H1 (cell line): ENCODE results near the gene PSMD6.

Experiments
- ASH2L ChIP-seq: fragments of 200-600, 300-600 bp; sonication (generic); IDR thresholded peaks from one replicate; pipeline ENCODE4 v1.7.1; 2017; ENCODE audit warnings: low read length
- CHD2 ChIP-seq: IDR thresholded peaks from 2 replicates; pipeline ENCODE4 v1.6.1; 2012; ENCODE audit warnings: low read length, improper control_type of control experiment
- JUN ChIP-seq: IDR thresholded peaks from 2 replicates; pipeline ENCODE4 v1.6.1; 2011; ENCODE audit warnings: low read depth, mild to moderate bottlenecking, improper control_type of control experiment, low read length
- KDM4A ChIP-seq: IDR thresholded peaks from one replicate; pipeline ENCODE4 v1.7.1; 2012; ENCODE audit warnings: low read depth, mild to moderate bottlenecking, moderate library complexity, low read length, inconsistent platforms; ENCODE audit not compliant: severe bottlenecking
- POLR2A ChIP-seq, 2 experiments: IDR thresholded peaks; 1 replicate in 1 of 2; 2 replicates in 1 of 2; pipeline ENCODE4 v1.6.1; 2011; ENCODE audit warnings: low read depth in 2 of 2, low read length in 2 of 2, mild to moderate bottlenecking in 2 of 2; ENCODE audit errors: control extremely low read depth in 1 of 2
- SRF ChIP-seq: IDR thresholded peaks from 2 replicates; pipeline ENCODE4 v1.6.1; 2011; ENCODE audit warnings: mild to moderate bottlenecking, low read depth, low read length, moderate library complexity
- SUZ12 ChIP-seq: fragments of 200-600 bp; sonication (generic); IDR thresholded peaks from 2 replicates; pipeline ENCODE4 v1.6.1; 2012; ENCODE audit warnings: mild to moderate bottlenecking, inconsistent platforms, low read length, moderate library complexity, mixed read lengths
- TF ChIP-seq, protein P1 (sequence below), 3 experiments: IDR thresholded peaks; 1 replicate in 2 of 3; 2 replicates in 1 of 3; pipeline versions ENCODE4 v1.5.1 to v1.6.1; 2011; ENCODE audit warnings: low read length in 3 of 3, mild to moderate bottlenecking in 3 of 3, inconsistent platforms in 2 of 3, low read depth in 1 of 3, moderate library complexity in 1 of 3; ENCODE audit not compliant: insufficient read depth in 1 of 3; ENCODE audit errors: control extremely low read depth in 1 of 3
- TF ChIP-seq, protein P2 (sequence below): IDR thresholded peaks from 2 replicates; pipeline ENCODE4 v1.6.1; 2012; ENCODE audit warnings: inconsistent platforms

DNA sequence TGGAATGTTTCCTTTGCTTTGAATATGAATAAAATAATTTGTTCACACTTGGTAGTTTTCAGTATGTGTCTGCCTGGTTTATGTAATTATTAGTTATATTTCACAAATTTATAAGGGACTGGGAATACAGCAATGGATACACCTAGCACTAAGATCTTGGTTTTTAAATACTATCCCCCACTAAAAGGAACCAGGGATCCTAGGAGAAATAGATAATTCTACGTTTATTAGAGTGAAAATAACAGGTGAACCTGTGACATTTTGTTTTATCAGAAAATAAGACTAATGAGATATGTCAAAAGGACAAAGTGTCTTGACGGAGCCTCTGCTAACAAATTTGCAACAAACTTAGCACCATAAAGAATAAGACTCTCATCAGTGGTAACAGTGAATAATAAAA lies 3.4 kb downstream of the PSMD6 start:
- TF ChIP-seq, protein P1, sequence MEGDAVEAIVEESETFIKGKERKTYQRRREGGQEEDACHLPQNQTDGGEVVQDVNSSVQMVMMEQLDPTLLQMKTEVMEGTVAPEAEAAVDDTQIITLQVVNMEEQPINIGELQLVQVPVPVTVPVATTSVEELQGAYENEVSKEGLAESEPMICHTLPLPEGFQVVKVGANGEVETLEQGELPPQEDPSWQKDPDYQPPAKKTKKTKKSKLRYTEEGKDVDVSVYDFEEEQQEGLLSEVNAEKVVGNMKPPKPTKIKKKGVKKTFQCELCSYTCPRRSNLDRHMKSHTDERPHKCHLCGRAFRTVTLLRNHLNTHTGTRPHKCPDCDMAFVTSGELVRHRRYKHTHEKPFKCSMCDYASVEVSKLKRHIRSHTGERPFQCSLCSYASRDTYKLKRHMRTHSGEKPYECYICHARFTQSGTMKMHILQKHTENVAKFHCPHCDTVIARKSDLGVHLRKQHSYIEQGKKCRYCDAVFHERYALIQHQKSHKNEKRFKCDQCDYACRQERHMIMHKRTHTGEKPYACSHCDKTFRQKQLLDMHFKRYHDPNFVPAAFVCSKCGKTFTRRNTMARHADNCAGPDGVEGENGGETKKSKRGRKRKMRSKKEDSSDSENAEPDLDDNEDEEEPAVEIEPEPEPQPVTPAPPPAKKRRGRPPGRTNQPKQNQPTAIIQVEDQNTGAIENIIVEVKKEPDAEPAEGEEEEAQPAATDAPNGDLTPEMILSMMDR (IDR thresholded peaks at IDR 0.05; ENCODE audit: control extremely low read depth in 1 of 3, insufficient read depth in 1 of 3, low read depth in 1 of 3, low read length in 3 of 3) = no peak
- TF ChIP-seq ASH2L = no peak
- TF ChIP-seq JUN = no peak
- TF ChIP-seq, protein P2, sequence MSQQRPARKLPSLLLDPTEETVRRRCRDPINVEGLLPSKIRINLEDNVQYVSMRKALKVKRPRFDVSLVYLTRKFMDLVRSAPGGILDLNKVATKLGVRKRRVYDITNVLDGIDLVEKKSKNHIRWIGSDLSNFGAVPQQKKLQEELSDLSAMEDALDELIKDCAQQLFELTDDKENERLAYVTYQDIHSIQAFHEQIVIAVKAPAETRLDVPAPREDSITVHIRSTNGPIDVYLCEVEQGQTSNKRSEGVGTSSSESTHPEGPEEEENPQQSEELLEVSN = no peak
- TF ChIP-seq POLR2A (IDR thresholded peaks at IDR 0.05; ENCODE audit: control extremely low read depth in 1 of 2, low read depth in 2 of 2, low read length in 2 of 2) = no peak
- TF ChIP-seq KDM4A = no peak
- no peak for TF ChIP-seq SRF
- TF ChIP-seq CHD2 = no peak
- TF ChIP-seq SUZ12 = no peak
